ENCODE measurements around the gene PCDHA4. TPM values are rescaled to one million over a fixed set of nuclear protein-coding genes. Genes with fewer than 3 reads are reported as not detected.
"Not testable (repeated sequence)": the region's sequence is repeated elsewhere in the genome, so short reads cannot be mapped to it uniquely, and the experiment has no call there.

The PCDHA4 gene
- total RNA-seq = 10 to 100 TPM in 5 of 8 experiments, 1 to 10 TPM in 1, under 1 TPM in 2; 0.05 to 50.8 (median 14.1) TPM

- Histone ChIP-seq H3K4me3 (peak within 1 kb of the TSS; percentile 50 to 88 (median 76)), H3K4me1 (replicated peaks in 1 of 2) (no peaks in the 10 kb centered on the region), H3K27ac (peak within 1 kb of the TSS; percentile 85 to 89)
- in situ Hi-C loops (cut with MboI; ENCODE audit: low pct_unique_long_range_greater_than_20kb in 2 of 9, low sequenced_read_pairs in 9 of 9, unreplicated experiment in 9 of 9) = loop anchor here in 2 of 9 experiments (5.0 to 25.0 kb wide), 3 partner anchors 230 to 755 kb away; no protein-coding TSS in a partner anchor
- WGBS, 10 experiments = 0 to 74% (median 29%) methylated on average over 2 to 29 of the region's 47 CpGs; no CpG with 5 or more reads in 1 of the 10 experiments
- peak in 7 of 8 experiments; percentile 71 to 98 (median 88) for ATAC-seq (replicated peaks in 6 of 8)
Measured at GRCh38 chr5:140806834-140807775, at the start of gene PCDHA4. TSS of gene PCDHA4 (plus strand) at chr5:140807068.

- H3K4me1 ChIP-seq (replicated peaks in 1 of 2) = no peaks in the 10 kb centered on the region
- in situ Hi-C loops (cut with MboI; ENCODE audit: low pct_unique_long_range_greater_than_20kb in 2 of 9, low sequenced_read_pairs in 9 of 9, unreplicated experiment in 9 of 9) = no loop called here
- no peak overlapping the region for H3K4me3 ChIP-seq
- no peak overlapping the region for H3K27ac ChIP-seq
- WGBS, 10 experiments = 31 to 82% (median 73%) methylated on average over 1 to 2 of the region's 2 CpGs; no CpG with 5 or more reads in 1 of the 10 experiments
- no peak for ATAC-seq (replicated peaks in 6 of 8)
Measured at GRCh38 chr5:140764177-140764973, 42.5 kb upstream of the PCDHA4 start.

GRCh38 chr5:140767444-140767843 is 39.4 kb upstream of the PCDHA4 start:
- in situ Hi-C loops (cut with MboI; ENCODE audit: low pct_unique_long_range_greater_than_20kb in 2 of 9, low sequenced_read_pairs in 9 of 9, unreplicated experiment in 9 of 9) = no loop called here
- H3K27ac ChIP-seq = no peak overlapping the region
- no peak overlapping the region for H3K4me3 ChIP-seq
- no peak for ATAC-seq (replicated peaks in 6 of 8)
- 3 to 89% (median 68%) methylated on average over 4 of the region's 4 CpGs for whole genome bisulfite sequencing, 10 experiments
- no peaks in the 10 kb centered on the region for H3K4me1 ChIP-seq (replicated peaks in 1 of 2)

- WGBS, 10 experiments = 0 to 100% (median 60%) methylated on average over 1 of the region's 1 CpG; no CpG with 5 or more reads in 1 of the 10 experiments
- Histone ChIP-seq H3K4me3 (no peak overlapping the region), H3K4me1 (replicated peaks in 1 of 2) (no peaks in the 10 kb centered on the region), H3K27ac (no peak overlapping the region)
- in situ Hi-C loops (cut with MboI; ENCODE audit: low pct_unique_long_range_greater_than_20kb in 2 of 9, low sequenced_read_pairs in 9 of 9, unreplicated experiment in 9 of 9) = no loop called here
- no peak for ATAC-seq (replicated peaks in 6 of 8)
Measured at GRCh38 chr5:140780512-140780911, 26.4 kb upstream of the PCDHA4 start.

- Histone ChIP-seq H3K27ac (no peak within 1 kb of the TSS), H3K4me1 (replicated peaks in 1 of 2) (no peaks in the 10 kb centered on the region), H3K4me3 (no peak within 1 kb of the TSS)
- in situ Hi-C loops (cut with MboI; ENCODE audit: low pct_unique_long_range_greater_than_20kb in 2 of 9, low sequenced_read_pairs in 9 of 9, unreplicated experiment in 9 of 9) = no loop called here
- WGBS, 10 experiments = 15 to 90% (median 58%) methylated on average over 4 to 22 of the region's 29 CpGs
- peak in 1 of 8 experiments; percentile 45 for ATAC-seq (replicated peaks in 6 of 8)
Measured at GRCh38 chr5:140785905-140786686, 20.8 kb upstream of the PCDHA4 start, which contains the start of gene PCDHA1. TSS of gene PCDHA1 (plus strand) at chr5:140786140.

GRCh38 chr5:140787422-140787821 is 19.4 kb upstream of the PCDHA4 start:
- in situ Hi-C loops (cut with MboI; ENCODE audit: low pct_unique_long_range_greater_than_20kb in 2 of 9, low sequenced_read_pairs in 9 of 9, unreplicated experiment in 9 of 9); H3K4me1 ChIP-seq (replicated peaks in 1 of 2); H3K4me3 ChIP-seq; ATAC-seq (replicated peaks in 6 of 8); H3K27ac ChIP-seq: not testable (repeated sequence)
- 33 to 99% (median 96%) methylated on average over 1 to 16 of the region's 44 CpGs; no CpG with 5 or more reads in 7 of the 10 experiments for WGBS, 10 experiments

- WGBS, 10 experiments = 0 to 100% (median 91%) methylated on average over 1 to 15 of the region's 70 CpGs; no CpG with 5 or more reads in 2 of the 10 experiments
- ATAC-seq (replicated peaks in 6 of 8); in situ Hi-C loops (cut with MboI; ENCODE audit: low pct_unique_long_range_greater_than_20kb in 2 of 9, low sequenced_read_pairs in 9 of 9, unreplicated experiment in 9 of 9): not testable (repeated sequence)
Measured at GRCh38 chr5:140787849-140788504, 18.9 kb upstream of the PCDHA4 start.

GRCh38 chr5:140791089-140791488 is 15.8 kb upstream of the PCDHA4 start:
- H3K4me1 ChIP-seq (replicated peaks in 1 of 2) = no peaks in the 10 kb centered on the region
- H3K4me3 ChIP-seq = no peak overlapping the region
- H3K27ac ChIP-seq = no peak overlapping the region
- WGBS, 10 experiments = 0 to 100% (median 82%) methylated on average over 1 to 2 of the region's 2 CpGs; no CpG with 5 or more reads in 3 of the 10 experiments
- in situ Hi-C loops (cut with MboI; ENCODE audit: low pct_unique_long_range_greater_than_20kb in 2 of 9, low sequenced_read_pairs in 9 of 9, unreplicated experiment in 9 of 9) = no loop called here
- no peak for ATAC-seq (replicated peaks in 6 of 8)

More at GRCh38 chr5:140787849-140788504, 18.9 kb upstream of the PCDHA4 start:
- H3K4me1 ChIP-seq (replicated peaks in 1 of 2); H3K27ac ChIP-seq; H3K4me3 ChIP-seq: not testable (repeated sequence)

- Histone ChIP-seq H3K4me3 (peak within 1 kb of the TSS in 1 of 5 donors; percentile 35), H3K4me1 (replicated peaks in 1 of 2) (no peaks in the 10 kb centered on the region), H3K27ac (no peak within 1 kb of the TSS)
- peak in 3 of 8 experiments; percentile 27 to 88 (median 54) for ATAC-seq (replicated peaks in 6 of 8)
- WGBS, 10 experiments = 0 to 100% (median 39%) methylated on average over 1 to 23 of the region's 27 CpGs
- in situ Hi-C loops (cut with MboI; ENCODE audit: low pct_unique_long_range_greater_than_20kb in 2 of 9, low sequenced_read_pairs in 9 of 9, unreplicated experiment in 9 of 9) = no loop called here
Measured at GRCh38 chr5:140794595-140795258, 12.1 kb upstream of the PCDHA4 start, which contains the start of gene PCDHA2. TSS of gene PCDHA2 (plus strand) at chr5:140794852.

GRCh38 chr5:140795259-140795641 is 11.6 kb upstream of the PCDHA4 start:
- WGBS, 10 experiments = 11 to 100% (median 41%) methylated on average over 1 to 14 of the region's 15 CpGs; no CpG with 5 or more reads in 2 of the 10 experiments
- peak in 3 of 8 experiments; percentile 44 to 86 (median 60) for ATAC-seq (replicated peaks in 6 of 8)
- H3K4me1 ChIP-seq (replicated peaks in 1 of 2) = no peaks in the 10 kb centered on the region
- H3K4me3 ChIP-seq = peak overlapping the region in 1 of 5 donors; percentile 35
- in situ Hi-C loops (cut with MboI; ENCODE audit: low pct_unique_long_range_greater_than_20kb in 2 of 9, low sequenced_read_pairs in 9 of 9, unreplicated experiment in 9 of 9) = no loop called here
- H3K27ac ChIP-seq = no peak overlapping the region

- in situ Hi-C loops (cut with MboI; ENCODE audit: low pct_unique_long_range_greater_than_20kb in 2 of 9, low sequenced_read_pairs in 9 of 9, unreplicated experiment in 9 of 9); H3K4me1 ChIP-seq (replicated peaks in 1 of 2); ATAC-seq (replicated peaks in 6 of 8); H3K27ac ChIP-seq; H3K4me3 ChIP-seq: not testable (repeated sequence)
- 0 to 100% (median 91%) methylated on average over 1 to 33 of the region's 72 CpGs; no CpG with 5 or more reads in 2 of the 10 experiments for WGBS, 10 experiments
Measured at GRCh38 chr5:140796072-140796717, 10.7 kb upstream of the PCDHA4 start.

All from motor neuron (in vitro differentiated cells).